DND-41 (cell line): ENCODE results near the gene CLTCL1.

Experiments
- ATAC-seq: fragments of 200-7000 bp; cut with Tn5 transposase; 3 replicates; pipeline ENCODE4 v1.9.1; 2021; ENCODE audit warnings: low read depth; ENCODE audit not compliant: insufficient read depth
- DNase-seq: peaks from one replicate; pipeline ENCODE4 v3.0.0-alpha.2; 2020
- H2AFZ ChIP-seq: 2 replicates; pipeline ENCODE4 v1.6.0; 2012; ENCODE audit warnings: low read depth, low read length
- H3K27ac ChIP-seq: 2 replicates; pipeline ENCODE4 v1.5.1; 2012; ENCODE audit warnings: low read length, inconsistent platforms
- H3K27me3 ChIP-seq: fragments of 200-600 bp; sonication (generic); 2 replicates; pipeline ENCODE4 v1.6.0; 2012; ENCODE audit warnings: low read length, mild to moderate bottlenecking, inconsistent platforms; ENCODE audit not compliant: insufficient read depth, poor library complexity
- H3K36me3 ChIP-seq: 2 replicates; pipeline ENCODE4 v1.5.1; 2012; ENCODE audit warnings: low read length, inconsistent platforms; ENCODE audit not compliant: insufficient read depth
- H3K4me1 ChIP-seq: 2 replicates; pipeline ENCODE4 v1.5.1; 2012; ENCODE audit warnings: mild to moderate bottlenecking, low read length; ENCODE audit not compliant: insufficient read depth
- H3K4me2 ChIP-seq: 2 replicates; pipeline ENCODE4 v1.6.0; 2012; ENCODE audit warnings: mild to moderate bottlenecking, moderate library complexity, low read length, inconsistent platforms; ENCODE audit not compliant: insufficient read depth
- H3K4me3 ChIP-seq, 2 experiments: fragments of 200-600 bp in 1 of 2; shearing (Covaris generic) in 1 of 2; 2 replicates each; pipeline ENCODE4 v1.5.1; 2012 to 2016; ENCODE audit warnings: inconsistent platforms in 2 of 2, low read length in 2 of 2, mild to moderate bottlenecking in 2 of 2, low read depth in 1 of 2, moderate library complexity in 1 of 2
- H3K79me2 ChIP-seq: 2 replicates; pipeline ENCODE4 v1.6.0; 2012; ENCODE audit warnings: low read length, inconsistent platforms; ENCODE audit not compliant: insufficient read depth
- H3K9ac ChIP-seq: 2 replicates; pipeline ENCODE4 v1.6.0; 2012; ENCODE audit warnings: low read depth, mild to moderate bottlenecking, inconsistent platforms, low read length, moderate library complexity
- H3K9me3 ChIP-seq: 2 replicates; pipeline ENCODE4 v1.5.1; 2012; ENCODE audit warnings: low read length, moderate library complexity, mild to moderate bottlenecking, inconsistent platforms; ENCODE audit not compliant: insufficient read depth, severe bottlenecking
- H4K20me1 ChIP-seq: 2 replicates; pipeline ENCODE4 v1.6.0; 2012; ENCODE audit warnings: low read length; ENCODE audit not compliant: insufficient read depth
- EZH2 ChIP-seq: IDR thresholded peaks from 3 replicates; pipeline ENCODE4 v1.6.1; 2012; ENCODE audit warnings: borderline replicate concordance, low read depth, mild to moderate bottlenecking, moderate library complexity, low read length, inconsistent platforms; ENCODE audit not compliant: severe bottlenecking
- TF ChIP-seq, protein P1 (sequence below): IDR thresholded peaks from 2 replicates; pipeline ENCODE4 v1.5.1; 2012; ENCODE audit warnings: borderline replicate concordance, low read length, moderate library complexity, mild to moderate bottlenecking; ENCODE audit not compliant: poor library complexity, severe bottlenecking; ENCODE audit errors: extremely low read depth

The CLTCL1 gene

DNA sequence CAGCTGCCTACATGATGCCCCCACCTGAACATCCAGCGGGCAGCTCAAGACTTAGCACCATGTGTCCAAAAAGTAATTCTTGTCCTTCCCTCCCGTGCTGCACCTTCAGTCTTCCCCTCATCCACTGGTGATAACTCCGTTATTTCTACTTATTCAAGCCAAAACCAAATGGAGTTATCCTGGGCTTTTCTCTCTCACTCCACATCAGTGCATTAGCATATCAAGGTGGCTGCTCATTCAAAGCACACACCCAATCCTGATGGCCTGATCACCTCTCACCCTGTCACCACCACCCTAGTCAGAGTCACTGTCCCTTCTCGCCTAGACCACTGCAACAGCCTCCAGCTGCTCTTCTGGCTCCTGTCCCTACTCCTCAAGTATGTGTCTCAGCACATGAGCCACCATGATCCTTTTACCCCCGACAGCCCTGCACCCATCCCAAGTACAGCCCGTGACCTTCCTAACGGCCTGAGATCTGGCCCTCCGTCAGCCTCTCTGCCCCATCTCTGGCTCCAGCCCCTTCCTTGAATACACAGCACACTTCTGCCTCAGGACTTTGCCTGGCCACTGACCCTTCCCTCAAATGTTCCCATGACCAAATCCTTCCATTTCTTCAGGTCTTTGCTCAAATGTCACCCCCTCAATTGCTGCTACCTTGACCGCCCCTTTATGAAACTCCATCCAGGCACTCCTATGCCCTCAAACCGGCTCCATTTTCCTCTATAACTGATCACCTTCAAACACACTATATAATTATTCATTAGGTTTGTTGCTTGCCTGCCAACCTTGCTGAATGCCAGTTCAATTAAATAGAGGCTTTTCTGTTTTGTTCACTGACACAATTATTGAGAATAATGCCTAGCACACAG is 93.3 kb downstream of the CLTCL1 start:
- DNase-seq (no peak), ATAC-seq (no peak)
- no peaks in the 10 kb centered on the region for H3K9me3 ChIP-seq
- H2AFZ ChIP-seq, result no peak overlapping the region
- H3K4me1 ChIP-seq, result no peaks in the 10 kb centered on the region
- H3K79me2 ChIP-seq, result no peaks in the 10 kb centered on the region
- no peak overlapping the region for H3K9ac ChIP-seq
- TF ChIP-seq, protein P1, sequence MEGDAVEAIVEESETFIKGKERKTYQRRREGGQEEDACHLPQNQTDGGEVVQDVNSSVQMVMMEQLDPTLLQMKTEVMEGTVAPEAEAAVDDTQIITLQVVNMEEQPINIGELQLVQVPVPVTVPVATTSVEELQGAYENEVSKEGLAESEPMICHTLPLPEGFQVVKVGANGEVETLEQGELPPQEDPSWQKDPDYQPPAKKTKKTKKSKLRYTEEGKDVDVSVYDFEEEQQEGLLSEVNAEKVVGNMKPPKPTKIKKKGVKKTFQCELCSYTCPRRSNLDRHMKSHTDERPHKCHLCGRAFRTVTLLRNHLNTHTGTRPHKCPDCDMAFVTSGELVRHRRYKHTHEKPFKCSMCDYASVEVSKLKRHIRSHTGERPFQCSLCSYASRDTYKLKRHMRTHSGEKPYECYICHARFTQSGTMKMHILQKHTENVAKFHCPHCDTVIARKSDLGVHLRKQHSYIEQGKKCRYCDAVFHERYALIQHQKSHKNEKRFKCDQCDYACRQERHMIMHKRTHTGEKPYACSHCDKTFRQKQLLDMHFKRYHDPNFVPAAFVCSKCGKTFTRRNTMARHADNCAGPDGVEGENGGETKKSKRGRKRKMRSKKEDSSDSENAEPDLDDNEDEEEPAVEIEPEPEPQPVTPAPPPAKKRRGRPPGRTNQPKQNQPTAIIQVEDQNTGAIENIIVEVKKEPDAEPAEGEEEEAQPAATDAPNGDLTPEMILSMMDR, result no peak
- no peak for TF ChIP-seq EZH2
- no peaks in the 10 kb centered on the region for H3K27me3 ChIP-seq
- no peaks in the 10 kb centered on the region for H3K36me3 ChIP-seq
- H3K4me2 ChIP-seq, result no peak overlapping the region
- no peak overlapping the region for H3K27ac ChIP-seq
- H3K4me3 ChIP-seq, result no peak overlapping the region
- no peaks in the 10 kb centered on the region for H4K20me1 ChIP-seq

DNA sequence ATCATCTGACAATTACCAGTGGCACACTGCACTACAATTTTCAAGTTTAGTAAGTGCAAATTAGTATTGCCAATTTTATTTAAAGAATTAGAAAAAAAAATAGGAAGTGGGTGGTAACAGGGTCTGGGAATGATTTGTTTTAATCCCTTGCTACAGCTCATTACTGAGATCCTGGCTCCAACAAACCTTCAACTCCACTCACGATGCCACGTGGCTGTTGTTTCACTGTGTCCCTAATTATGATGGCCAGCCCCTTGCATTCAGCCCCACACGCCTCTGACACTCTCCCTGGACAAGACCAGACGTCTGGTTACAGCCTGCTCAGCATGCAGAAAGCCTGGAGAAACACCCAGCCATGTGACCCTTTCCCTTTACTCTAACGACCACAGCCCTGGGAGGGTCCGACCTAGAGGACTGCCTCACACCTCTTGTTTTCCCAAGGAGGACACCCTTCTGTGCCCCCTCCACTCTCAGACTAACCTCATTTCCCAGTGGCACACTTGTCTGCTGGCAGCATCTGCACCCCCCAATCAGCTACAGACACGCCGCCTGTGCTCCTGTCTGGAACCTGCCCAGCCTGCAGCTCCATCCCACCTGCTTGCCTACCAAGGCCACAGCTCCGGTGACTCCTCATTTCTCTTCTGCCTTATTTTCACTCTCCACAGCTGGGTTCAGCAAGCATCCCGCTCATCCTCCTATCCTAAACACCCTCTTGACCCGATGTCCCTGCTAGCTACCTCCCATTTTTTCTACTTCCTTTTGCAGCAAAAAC is 94.5 kb downstream of the CLTCL1 start:
- H2AFZ ChIP-seq, result no peak overlapping the region
- H3K4me1 ChIP-seq, result no peaks in the 10 kb centered on the region
- H4K20me1 ChIP-seq, result no peaks in the 10 kb centered on the region
- no peaks in the 10 kb centered on the region for H3K79me2 ChIP-seq
- H3K4me2 ChIP-seq, result no peak overlapping the region
- H3K9ac ChIP-seq, result no peak overlapping the region
- H3K36me3 ChIP-seq, result no peaks in the 10 kb centered on the region
- ATAC-seq (no peak), DNase-seq (no peak)
- H3K27ac ChIP-seq, result no peak overlapping the region
- H3K4me3 ChIP-seq, result no peak overlapping the region
- TF ChIP-seq, protein P1, result no peak
- TF ChIP-seq EZH2, result no peak
- no peaks in the 10 kb centered on the region for H3K9me3 ChIP-seq
- no peaks in the 10 kb centered on the region for H3K27me3 ChIP-seq

DNA sequence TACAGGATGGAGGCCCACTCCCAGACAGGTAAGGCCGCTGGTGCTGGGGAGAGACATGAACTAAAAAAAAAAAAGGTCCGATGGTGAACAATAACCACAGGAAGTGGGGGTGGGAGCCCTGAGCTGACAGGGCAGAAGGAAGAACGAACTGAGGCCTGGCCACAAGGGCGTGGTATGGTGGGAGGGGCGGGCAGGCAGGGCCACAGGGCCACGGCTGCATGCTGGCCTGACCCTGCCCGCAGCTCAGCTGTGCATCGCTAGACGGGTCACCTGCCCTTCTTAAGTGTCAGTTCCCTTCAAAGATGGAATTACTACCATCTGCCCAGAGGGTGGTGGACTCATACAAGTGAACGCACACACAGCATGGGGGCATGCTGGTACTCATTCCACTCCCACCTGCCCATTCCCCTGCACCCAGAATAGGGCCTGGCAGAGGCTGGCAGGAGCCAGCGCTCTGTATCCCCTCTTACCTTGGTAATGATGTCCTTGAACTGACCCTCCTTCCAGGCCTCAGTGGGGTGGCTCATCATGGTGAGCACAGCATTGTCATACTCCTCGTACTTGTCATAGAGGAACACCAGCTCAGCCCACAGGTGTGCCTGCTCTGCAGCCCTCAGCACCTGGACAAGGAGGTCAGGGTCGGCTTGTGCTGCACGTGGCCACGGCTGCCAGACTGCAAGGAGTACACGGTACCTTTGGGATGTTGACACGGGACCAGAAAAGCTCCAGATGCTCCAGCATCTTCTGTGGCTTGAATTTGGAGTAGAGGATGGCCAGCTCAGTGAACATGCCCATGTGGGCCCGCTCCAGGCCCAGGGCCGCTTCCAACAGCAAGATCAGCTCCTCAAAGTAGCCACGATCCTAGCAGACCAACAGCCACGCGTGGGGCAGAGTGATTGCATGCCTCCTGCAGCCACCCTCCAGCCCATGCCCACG is 95.5 kb downstream of the CLTCL1 start:
- Histone ChIP-seq H3K27me3 (no peaks in the 10 kb centered on the region), H2AFZ (no peak overlapping the region), H3K4me2 (no peak overlapping the region), H3K4me1 (no peaks in the 10 kb centered on the region), H3K36me3 (no peaks in the 10 kb centered on the region), H3K9ac (no peak overlapping the region), H3K9me3 (no peaks in the 10 kb centered on the region), H3K27ac (no peak overlapping the region), H3K4me3 (no peak overlapping the region), H4K20me1 (no peaks in the 10 kb centered on the region), H3K79me2 (no peaks in the 10 kb centered on the region)
- TF ChIP-seq, protein P1, result no peak
- no peak for TF ChIP-seq EZH2
- DNase-seq (no peak), ATAC-seq (no peak)
